HG03097 (cell line): ENCODE data around the gene ODAD2.

ENCODE experiments used
- ATAC-seq: cut with Tn5 transposase; IDR thresholded peaks from one replicate; pipeline ENCODE4 v1.9.1; 2021; ENCODE audit not compliant: unreplicated experiment, low FRiP score

The ODAD2 gene

GRCh38 chr10:27857616-27858015 is 141.3 kb downstream of the ODAD2 start:
- ATAC-seq, result no peak

- ATAC-seq, result no peak
These were observed 154.7 kb downstream of the ODAD2 start for GRCh38 chr10:27844223-27844622.

- ATAC-seq, result no peak
These were observed 160.0 kb downstream of the ODAD2 start for GRCh38 chr10:27838901-27839300.

- no peak for ATAC-seq
These were observed 160.5 kb downstream of the ODAD2 start for GRCh38 chr10:27838361-27838760.

DNA sequence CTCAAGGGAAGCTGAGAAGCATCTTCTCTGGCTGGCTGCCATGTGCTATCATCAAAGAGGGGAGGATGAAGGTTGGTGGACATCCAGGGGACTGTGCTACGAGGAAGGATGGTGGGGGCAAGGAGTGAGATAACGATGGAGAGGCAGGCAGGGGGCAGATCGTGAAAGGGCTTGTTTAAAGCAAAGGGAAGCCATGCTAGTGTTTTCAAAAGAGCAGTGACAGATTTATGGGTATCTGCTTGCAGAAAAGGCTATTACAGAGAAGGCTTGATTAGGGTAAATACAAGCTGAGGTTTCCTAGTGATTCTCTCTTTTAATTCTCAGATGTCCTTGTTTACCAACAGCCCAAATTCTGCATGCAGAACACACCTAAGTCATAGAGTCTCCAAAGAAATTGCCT is 164.4 kb downstream of the ODAD2 start:
- ATAC-seq, result no peak

DNA sequence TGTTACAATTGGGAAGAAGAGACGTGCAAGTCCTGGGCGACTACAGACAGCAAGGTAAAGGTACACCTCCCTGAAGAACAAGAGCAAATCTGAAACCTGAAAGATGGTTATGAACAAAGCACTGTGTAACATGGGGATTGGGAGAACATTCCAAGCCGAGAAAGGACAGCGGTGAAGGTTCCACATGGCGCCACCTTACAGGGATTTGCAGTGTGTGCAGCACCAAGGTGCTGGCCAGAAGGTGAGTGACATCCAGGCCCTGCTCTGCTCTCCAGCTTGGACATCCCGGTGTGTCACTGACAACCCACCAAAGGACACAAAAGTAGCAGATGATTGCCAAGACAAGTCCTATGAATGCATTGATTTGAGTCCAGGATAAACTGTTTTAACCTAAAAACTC is 165.1 kb downstream of the ODAD2 start:
- no peak for ATAC-seq

DNA sequence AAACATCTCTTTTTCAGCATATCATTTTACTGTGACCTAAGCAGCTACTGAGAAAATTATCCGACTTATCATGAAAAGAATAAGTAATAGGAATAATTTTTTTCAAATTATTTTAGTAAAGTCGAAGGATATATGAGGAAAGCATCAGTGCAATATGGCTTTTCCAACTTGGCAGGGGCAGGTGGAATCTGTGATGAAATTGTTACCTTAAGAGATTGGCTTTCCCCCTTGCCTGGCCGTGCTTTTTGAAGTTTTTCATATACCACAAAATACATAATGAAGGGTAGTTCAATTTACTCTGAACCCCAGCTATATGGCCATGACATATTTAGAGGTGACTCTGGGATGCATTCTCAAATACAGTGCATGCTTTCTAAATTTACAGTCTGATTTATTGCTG is 166.1 kb downstream of the ODAD2 start:
- ATAC-seq, result no peak

DNA sequence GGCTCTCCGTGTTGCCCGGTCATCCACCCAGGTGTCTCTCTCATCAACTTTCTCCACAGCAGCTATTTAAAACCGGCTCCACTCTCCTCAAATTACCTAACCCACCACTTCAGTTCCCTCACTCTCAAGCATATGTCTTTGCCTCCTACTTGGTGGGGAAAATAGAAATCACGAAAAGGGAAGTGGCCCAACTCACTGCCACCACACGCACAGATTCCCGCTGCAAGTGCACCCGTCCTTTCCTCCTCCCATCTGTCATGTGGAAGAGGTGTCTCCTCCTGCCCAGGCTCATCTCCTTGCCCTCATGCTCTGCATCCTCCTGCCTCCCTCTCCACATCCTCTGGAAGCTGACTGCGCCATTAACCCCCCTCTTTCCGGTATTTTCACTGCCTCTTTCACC is 172.5 kb downstream of the ODAD2 start:
- ATAC-seq, result no peak

GRCh38 chr10:27822301-27822700 is 176.6 kb downstream of the ODAD2 start:
- ATAC-seq, result no peak

- no peak for ATAC-seq
These were observed 178.2 kb downstream of the ODAD2 start for GRCh38 chr10:27820637-27821036.

- ATAC-seq, result no peak
These were observed 178.9 kb downstream of the ODAD2 start for GRCh38 chr10:27819781-27820531.

DNA sequence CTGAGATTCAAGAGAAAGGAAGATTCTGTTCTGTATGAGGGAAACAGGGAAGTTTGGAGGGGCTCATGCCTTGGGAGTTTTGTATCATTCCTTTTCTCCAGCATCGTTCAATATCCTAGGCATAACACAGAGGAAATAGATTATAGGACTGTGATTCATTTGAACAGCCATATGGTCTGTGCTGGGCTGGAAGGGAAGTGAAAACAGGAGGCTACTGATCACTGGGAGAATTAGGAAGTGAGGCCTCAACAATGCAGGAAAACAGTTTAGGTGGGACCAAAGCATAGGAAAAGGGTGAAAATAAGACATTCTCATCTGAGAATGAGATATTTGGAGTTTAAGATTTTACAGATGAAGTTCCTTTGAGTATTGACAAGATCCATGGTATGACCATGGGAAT is 182.6 kb downstream of the ODAD2 start:
- no peak for ATAC-seq

DNA sequence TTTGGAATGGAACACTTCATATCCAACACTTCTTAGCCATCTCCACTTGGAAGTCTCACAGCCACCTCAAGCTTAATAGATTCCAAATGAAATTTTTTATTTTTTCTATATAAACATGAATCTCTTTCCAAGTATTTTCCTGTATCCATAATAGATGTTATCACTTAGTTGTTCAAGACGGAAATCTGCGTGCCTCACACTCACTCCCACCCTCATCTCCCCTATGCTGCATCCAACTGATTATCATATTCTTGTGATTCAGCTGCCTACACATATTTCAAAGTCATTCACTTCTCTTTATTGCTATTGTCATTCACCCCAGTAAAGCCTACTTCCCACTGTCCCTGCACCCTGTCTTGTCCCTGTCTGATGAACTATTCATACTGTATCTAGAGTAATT is 183.0 kb downstream of the ODAD2 start:
- ATAC-seq, result no peak

GRCh38 chr10:27815261-27815660 is 183.6 kb downstream of the ODAD2 start:
- ATAC-seq, result no peak

DNA sequence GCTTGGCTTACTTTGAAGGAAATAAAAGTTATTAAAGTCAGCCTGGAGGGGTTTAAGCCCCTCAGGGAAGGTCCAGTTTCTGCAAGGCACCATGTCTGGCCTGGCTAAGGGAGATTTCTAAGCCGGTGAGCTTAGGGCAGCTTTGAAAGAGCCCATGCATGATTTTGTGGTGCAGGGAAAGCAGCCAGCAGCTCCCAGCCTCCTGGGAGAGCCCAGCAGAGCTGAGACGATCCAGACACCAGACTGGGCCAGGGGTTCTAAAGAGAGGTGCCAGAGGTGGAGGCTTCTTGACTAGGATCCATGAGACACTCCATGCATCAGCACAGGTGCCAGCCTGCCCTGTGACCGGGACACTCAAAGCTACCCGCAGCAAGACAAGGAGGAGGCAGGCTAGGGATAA is 193.7 kb downstream of the ODAD2 start:
- no peak for ATAC-seq

DNA sequence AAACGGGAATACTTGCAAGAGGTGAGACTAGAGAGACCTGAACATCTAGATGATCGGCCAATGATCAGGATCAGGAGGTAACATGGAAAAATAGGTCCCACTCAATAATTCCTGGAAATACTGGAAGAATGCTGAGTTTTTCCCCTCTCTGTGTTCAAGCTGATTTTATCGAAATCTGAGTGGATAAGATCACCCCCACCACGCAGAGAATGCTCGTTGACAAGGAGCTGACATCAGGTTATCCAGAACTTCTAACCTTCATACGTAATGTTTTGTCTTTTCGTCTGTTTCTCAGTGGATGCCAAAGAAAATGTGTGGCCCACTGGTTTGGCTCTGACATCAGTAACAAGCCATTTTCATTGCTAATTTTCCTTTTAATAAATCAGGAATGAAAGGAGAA is 194.7 kb downstream of the ODAD2 start:
- ATAC-seq, result no peak

DNA sequence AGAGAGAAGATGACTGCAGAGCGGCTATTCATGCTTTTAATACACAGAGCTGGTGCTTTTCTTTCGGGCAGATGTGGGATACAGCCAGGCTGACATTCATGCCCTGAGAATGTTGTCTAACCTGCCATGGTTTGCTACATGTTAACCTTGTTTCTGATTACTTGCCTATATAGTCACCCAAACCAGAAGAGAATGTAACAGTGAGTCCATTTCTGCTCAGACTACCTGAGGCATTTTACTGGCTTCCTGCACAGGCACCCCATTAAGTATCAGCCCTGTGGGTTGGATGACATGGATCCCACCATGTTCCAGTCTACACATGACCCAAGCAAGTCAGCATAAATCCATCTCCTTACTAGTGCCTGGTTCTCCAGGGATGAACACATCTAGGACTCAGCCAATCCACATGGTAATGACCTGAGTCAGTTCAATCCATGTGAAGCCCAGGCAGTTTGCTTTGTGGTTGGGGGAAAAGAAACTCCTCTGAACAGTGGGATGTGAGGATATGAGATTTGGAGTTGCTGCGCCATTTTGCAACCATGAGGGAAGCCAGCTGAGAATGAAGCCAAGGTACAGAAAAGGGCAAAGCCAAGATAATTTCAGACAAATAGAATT is 197.6 kb downstream of the ODAD2 start:
- no peak for ATAC-seq

GRCh38 chr10:27799046-27799445 is 199.8 kb downstream of the ODAD2 start:
- no peak for ATAC-seq

DNA sequence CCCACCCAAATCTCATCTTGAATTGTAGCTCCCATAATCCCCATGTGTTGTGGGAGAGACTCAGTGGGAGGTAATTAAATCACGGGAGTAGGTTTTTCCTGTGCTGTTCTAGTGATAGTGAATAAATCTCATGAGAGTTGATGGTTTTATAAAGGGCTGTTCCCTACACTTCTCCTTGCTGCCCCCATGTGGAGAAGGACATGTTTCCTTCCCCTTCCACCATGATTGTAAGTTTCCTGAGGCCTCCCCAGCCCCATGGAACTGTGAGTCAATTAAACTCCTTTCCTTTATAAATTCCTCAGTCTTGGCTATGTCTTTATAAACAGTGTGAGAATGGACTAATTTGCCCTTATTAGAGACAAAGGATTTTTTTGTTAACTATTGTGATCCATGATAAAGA is 204.7 kb downstream of the ODAD2 start:
- no peak for ATAC-seq

GRCh38 chr10:27792216-27792615 is 206.7 kb downstream of the ODAD2 start:
- no peak for ATAC-seq

- ATAC-seq, result no peak
These were observed 214.6 kb downstream of the ODAD2 start for GRCh38 chr10:27784272-27784671.

DNA sequence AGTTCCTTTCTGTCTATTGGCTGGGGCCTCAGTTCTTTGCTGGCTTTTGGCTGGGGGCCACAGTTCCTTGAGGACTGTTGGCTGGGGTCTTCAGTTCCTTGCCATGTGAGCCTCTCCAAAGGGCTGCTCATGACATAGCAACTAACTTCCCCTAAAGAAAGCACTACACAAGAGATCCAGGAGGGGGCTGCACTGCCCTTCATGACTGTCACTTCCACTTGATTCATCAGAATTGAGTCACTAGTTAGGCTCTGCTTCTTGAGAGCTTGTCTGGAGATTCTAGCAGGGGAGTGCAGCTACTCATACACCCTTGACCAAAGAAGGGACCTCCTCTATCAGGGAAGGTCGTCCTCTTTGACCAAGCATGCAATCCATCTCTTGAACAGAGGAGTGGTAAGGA is 215.2 kb downstream of the ODAD2 start:
- ATAC-seq, result no peak
